IPS-15b (cell line): ENCODE data around the gene PPP5C.
"Not testable (repeated sequence)": the region's sequence is repeated elsewhere in the genome, so short reads cannot be mapped to it uniquely, and the experiment has no call there.

Experiments used
- H3K27me3 ChIP-seq: one replicate; pipeline ENCODE4 v1.6.1; 2013; ENCODE audit warnings: low read length; ENCODE audit not compliant: control insufficient read depth, insufficient read depth
- H3K36me3 ChIP-seq: one replicate; pipeline ENCODE4 v1.6.1; 2013; ENCODE audit warnings: low read length; ENCODE audit not compliant: control insufficient read depth, insufficient read depth
- H3K4me1 ChIP-seq: one replicate; pipeline ENCODE4 v1.6.1; 2013; ENCODE audit warnings: mild to moderate bottlenecking, low read length; ENCODE audit not compliant: control insufficient read depth, insufficient read depth
- H3K4me3 ChIP-seq: one replicate; pipeline ENCODE4 v1.5.1; 2013; ENCODE audit warnings: low read depth, low read length
- H3K9ac ChIP-seq: one replicate; pipeline ENCODE4 v1.6.1; 2013; ENCODE audit warnings: low read depth, mild to moderate bottlenecking, low read length
- H3K9me3 ChIP-seq: one replicate; pipeline ENCODE4 v1.6.1; 2013; ENCODE audit warnings: mild to moderate bottlenecking, low read length; ENCODE audit not compliant: control insufficient read depth, insufficient read depth

The PPP5C gene

DNA sequence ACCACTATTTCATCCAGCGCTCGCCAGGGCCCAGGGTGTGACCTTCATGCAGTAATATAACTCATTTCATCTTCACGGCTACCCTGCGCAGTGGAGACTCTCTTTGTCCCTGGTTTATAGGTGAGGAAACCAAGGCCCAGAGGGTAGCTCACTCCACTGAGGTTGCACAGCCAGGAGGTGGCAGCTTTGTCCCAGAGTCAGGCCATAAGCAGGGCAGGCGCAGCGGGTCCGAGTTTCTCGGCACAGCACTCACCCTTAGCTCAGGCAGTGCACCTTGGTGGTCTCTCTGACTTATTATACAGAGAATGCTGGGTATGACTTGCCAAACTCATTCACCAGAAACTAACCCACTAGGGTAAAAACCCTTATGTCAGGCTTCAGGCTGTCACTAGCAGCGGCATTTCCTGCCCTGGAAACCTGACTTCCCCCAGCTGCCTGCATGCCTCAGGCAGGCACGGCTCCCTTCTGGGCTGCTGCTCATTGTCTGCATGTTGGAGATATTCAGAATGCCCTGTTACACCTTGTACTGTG is 24.5 kb downstream of the PPP5C start:
- Histone ChIP-seq H3K9ac (no peak overlapping the region), H3K4me1 (peaks cover 20% of the 10 kb centered on the region), H3K9me3 (no peaks in the 10 kb centered on the region), H3K36me3 (peaks cover 15% of the 10 kb centered on the region), H3K4me3 (no peak overlapping the region), H3K27me3 (no peaks in the 10 kb centered on the region)

DNA sequence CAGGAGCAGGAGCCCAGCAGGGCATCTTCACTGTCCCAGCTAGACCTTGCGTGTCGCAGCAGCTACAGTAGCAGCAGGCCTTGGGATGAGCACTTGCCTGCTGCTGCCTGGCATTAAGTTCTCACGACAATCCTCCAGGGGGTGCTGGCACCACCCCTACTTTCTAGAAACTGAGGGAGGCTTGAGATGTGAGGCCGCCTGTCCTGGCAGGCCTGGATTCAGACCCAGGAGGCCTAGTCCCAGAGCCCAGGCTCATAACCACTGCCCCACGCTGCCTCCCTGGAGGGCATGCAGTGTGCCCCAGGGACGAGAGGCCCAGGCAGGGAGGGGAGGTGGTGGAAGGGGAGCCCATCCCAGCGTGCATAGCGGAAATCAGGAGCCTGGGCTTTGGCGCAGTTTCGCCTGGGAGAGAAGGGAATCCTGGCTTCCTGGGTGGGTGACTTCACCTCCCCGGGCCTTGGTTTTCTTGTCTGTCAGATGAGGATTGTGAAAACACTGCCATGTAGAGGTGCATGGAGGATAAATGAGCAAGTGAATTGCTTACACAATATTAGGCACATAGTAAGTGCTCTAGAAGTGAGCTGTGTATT is 26.1 kb downstream of the PPP5C start:
- Histone ChIP-seq H3K36me3 (peaks cover 30% of the 10 kb centered on the region), H3K4me1 (peaks cover 20% of the 10 kb centered on the region), H3K9ac (no peak overlapping the region), H3K27me3 (no peaks in the 10 kb centered on the region), H3K9me3 (no peaks in the 10 kb centered on the region), H3K4me3 (peak overlapping the region; percentile 22)

DNA sequence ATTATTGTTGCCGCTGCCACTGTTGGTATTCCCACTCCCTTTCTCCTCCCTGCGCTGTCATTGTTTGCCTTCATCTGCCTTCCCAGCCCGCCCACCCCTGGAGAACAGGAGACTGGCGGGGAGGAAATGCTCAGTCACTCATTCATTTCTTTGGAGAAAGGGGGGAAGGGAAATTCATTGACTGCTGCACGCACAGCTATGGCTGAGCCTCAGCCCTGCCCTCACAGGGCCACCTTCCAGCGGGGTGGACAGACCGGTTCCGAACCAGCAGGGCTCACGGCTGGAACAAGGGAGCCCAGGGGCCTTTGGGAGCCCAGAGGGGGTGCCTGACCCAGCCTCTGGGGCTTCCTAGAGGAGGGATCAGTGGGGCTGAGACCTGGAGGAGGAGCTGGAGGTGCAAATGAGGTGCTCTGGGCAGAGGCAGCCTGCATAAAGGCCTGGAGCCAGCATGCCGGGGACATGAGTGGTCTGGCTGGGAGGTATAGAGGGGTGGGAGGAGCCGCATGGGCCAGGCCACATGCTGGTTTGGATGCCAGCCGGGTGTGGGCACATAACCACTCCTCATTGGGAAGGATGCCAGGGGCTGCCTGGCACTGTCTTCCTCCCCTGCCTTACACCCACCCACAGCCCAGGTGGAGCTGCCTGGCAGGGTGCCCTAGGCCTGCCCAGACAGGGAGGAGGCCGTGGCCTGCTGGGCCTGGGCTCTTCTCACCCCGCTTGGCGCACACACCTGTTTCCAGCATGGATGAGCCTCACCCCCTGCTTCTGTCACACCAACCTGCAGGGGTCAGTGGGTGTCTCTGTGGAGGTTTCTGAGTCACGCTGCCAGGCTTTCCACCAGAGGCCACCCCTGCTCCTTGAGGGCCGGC is 26.8 kb downstream of the PPP5C start:
- no peaks in the 10 kb centered on the region for H3K9me3 ChIP-seq
- peaks cover 20% of the 10 kb centered on the region for H3K4me1 ChIP-seq
- H3K36me3 ChIP-seq, result peaks cover 30% of the 10 kb centered on the region
- no peaks in the 10 kb centered on the region for H3K27me3 ChIP-seq
- peak overlapping the region; percentile 26 for H3K4me3 ChIP-seq
- H3K9ac ChIP-seq, result peak overlapping the region; percentile 73

DNA sequence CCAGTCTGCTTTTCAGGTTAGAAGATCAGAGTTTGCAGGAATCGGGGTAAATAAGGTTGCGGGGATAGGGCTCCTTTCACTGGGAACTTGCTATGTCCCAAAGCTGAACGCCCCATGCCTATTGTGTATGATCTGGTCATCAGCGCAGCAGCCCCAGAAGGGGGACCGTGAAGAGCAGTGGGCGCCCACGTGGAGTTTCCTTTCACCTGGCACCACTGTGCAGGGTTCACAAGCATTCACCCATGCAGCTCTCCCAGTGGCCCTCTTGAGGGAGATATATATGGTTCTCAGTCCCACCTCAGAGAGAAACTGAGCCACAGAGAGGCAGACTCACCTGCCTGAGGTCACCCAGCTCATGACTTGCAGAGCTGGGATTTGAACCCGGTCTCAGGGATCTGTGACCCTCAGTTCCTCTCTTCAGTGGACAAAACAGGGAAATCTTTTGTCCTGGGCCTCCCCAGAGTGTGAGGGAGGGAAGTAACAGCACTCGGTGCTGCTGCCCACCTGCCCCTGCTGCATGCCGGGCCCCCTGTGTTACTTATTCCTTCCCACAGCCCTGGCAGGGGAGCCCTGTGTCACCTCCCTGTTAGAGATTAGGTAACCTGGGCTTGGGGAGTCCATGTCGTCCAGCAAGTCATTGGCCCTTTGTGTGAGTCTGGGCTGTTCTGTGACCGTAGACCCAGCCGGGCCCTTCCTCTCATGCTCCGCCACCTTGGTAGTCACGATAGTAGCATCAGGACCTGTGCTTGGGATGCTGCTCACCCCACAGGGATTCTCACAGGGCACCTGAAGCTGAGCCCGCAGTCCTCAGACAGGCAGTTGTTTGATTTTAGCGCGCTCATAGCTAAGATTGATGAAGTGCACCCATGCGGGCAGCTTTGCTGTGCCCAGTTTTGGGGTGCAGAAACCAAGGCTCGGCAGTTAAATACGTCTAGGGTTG is 27.9 kb downstream of the PPP5C start:
- H3K36me3 ChIP-seq, result peaks cover 30% of the 10 kb centered on the region
- peaks cover 20% of the 10 kb centered on the region for H3K4me1 ChIP-seq

DNA sequence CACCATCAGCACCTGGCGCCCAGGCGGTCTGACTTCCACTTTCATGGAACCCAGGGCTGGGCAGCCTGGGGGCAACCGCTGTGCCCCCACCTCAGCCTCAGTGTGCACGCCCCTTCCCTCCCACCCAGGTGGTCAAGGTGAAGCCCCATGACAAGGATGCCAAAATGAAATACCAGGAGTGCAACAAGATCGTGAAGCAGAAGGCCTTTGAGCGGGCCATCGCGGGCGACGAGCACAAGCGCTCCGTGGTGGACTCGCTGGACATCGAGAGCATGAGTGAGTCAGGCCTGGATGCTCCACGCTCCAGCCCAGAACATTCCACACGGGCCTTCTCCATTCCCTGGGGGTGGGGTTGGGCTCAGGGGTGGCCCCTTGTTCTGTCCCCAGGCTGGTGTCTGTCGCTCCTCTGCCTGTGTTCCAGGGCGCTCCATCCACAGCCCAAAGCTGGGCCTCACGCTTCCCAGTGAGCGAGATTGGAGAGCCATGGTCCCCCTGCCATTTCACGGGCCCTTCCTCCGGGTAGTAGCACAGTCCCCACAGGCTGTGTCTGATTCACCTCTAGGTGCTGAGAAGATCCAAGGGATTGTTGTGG is 28.7 kb downstream of the PPP5C start:
- not testable (repeated sequence) for H3K27me3 ChIP-seq, H3K4me3 ChIP-seq, H3K9me3 ChIP-seq
- peak overlapping the region; percentile 16 for H3K9ac ChIP-seq
- peaks cover 20% of the 10 kb centered on the region for H3K4me1 ChIP-seq
- peaks cover 30% of the 10 kb centered on the region for H3K36me3 ChIP-seq

More for the DNA sequence above, 27.9 kb downstream of the PPP5C start:
- H3K27me3 ChIP-seq, result no peaks in the 10 kb centered on the region
- H3K4me3 ChIP-seq, result no peak overlapping the region
- no peaks in the 10 kb centered on the region for H3K9me3 ChIP-seq
- peak overlapping the region; percentile 54 for H3K9ac ChIP-seq

DNA sequence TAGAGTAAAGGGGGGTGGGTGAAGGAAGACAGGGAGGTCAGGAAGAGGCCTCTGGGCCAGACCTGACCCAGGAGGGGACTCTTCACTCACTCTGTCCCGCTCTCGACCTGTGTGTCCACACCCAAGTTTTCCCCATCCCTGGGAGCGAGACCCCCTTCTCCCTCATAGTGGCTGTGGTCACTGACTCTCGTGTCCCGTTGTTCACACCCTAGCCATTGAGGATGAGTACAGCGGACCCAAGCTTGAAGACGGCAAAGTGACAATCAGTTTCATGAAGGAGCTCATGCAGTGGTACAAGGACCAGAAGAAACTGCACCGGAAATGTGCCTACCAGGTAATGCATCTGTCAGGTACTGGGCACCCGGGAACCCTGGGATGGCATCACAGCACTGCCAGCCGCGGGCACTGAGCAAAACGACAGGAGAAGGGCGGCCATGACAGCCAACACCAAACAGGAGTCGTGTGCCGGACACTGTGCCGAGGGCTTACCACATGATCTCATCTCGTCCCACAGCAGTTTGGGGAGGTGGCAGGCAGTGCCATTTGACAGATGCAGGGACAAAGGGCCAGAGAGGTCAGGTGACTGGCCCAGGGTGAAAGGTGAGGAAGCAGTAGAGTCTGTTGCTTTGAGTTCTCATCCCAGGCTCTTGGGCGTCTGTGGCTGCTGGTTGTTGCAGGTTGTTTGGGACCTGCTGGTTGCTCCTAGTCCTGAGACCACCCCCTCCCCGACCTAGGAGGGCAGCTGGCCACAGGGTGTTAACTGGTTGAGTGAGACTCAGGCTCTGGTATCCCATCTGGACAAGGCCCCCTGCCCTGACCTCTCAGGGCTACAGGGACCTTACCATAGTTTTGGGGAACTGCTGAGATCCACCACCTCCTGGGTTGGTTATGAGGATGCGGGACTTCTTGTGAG is 29.6 kb downstream of the PPP5C start:
- H3K36me3 ChIP-seq, result peaks cover 28% of the 10 kb centered on the region
- H3K27me3 ChIP-seq, result no peaks in the 10 kb centered on the region
- H3K4me3 ChIP-seq, result no peak overlapping the region
- no peak overlapping the region for H3K9ac ChIP-seq
- H3K4me1 ChIP-seq, result peaks cover 19% of the 10 kb centered on the region
- no peaks in the 10 kb centered on the region for H3K9me3 ChIP-seq

DNA sequence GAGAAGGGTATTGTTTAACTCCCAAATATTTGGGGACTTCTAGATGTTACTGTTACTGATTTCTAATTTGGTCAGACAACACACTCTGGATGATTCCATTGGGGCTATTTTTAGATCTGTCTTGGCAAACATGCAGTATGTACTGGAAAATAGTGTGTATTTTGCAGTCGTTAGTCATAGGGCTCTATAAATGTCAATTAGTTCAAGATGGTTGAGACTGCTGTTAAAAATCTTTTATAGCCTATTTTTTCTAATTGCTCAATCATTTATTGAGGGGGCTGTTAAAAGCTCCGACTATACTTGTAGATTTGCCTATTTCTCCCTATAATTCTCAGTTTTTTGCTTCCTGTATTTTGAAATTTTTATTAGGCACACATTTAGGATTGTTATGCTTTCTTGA is 31.4 kb downstream of the PPP5C start:
- H3K36me3 ChIP-seq, result peaks cover 32% of the 10 kb centered on the region
- H3K9ac ChIP-seq, result no peak overlapping the region
- no peaks in the 10 kb centered on the region for H3K27me3 ChIP-seq

DNA sequence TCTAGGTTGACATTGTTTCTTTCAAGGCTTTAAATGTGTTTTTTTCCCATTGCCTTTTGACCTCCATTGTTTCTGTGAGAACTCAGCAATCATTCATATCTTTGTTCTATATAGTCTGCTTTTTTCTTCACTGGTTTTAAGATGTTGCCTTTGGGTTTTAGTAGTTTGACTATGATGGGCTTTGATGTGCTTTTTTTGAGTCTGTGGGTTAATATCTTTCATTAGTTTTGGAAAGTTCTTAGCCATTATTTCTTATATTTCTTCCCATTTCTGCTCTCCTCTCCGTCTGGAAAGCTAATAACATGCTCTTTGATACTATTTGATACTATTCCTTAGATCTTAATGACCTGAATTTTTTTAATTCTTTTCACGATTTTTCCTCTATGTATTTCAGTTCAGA is 33.8 kb downstream of the PPP5C start:
- no peaks in the 10 kb centered on the region for H3K4me1 ChIP-seq
- peaks cover 45% of the 10 kb centered on the region for H3K36me3 ChIP-seq
- H3K4me3 ChIP-seq, result no peak overlapping the region
- no peaks in the 10 kb centered on the region for H3K9me3 ChIP-seq
- no peak overlapping the region for H3K9ac ChIP-seq
- no peaks in the 10 kb centered on the region for H3K27me3 ChIP-seq

More for the DNA sequence above, 31.4 kb downstream of the PPP5C start:
- H3K4me3 ChIP-seq, result no peak overlapping the region
- peaks cover 9% of the 10 kb centered on the region for H3K4me1 ChIP-seq
- H3K9me3 ChIP-seq, result no peaks in the 10 kb centered on the region

DNA sequence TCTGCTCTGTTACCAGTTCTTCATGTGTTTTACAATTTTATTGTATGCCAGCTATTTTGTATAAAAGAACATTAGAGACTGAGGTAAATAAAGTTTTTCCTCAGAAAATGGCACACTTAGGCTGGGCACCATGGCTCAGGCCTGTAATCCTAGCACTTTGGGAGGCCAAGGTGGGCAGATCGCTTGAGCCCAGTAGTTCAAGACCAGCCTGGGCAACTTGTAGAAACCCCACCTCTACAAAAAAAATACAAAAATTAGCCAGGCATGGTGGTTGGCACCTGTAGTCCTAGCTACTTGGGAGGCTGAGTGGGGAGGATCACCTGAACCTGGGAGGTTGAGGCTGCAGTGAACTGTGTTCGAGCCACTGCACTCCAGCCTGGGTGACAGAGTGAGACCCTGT is 34.5 kb downstream of the PPP5C start:
- peaks cover 40% of the 10 kb centered on the region for H3K36me3 ChIP-seq
- H3K4me3 ChIP-seq, result no peak overlapping the region

DNA sequence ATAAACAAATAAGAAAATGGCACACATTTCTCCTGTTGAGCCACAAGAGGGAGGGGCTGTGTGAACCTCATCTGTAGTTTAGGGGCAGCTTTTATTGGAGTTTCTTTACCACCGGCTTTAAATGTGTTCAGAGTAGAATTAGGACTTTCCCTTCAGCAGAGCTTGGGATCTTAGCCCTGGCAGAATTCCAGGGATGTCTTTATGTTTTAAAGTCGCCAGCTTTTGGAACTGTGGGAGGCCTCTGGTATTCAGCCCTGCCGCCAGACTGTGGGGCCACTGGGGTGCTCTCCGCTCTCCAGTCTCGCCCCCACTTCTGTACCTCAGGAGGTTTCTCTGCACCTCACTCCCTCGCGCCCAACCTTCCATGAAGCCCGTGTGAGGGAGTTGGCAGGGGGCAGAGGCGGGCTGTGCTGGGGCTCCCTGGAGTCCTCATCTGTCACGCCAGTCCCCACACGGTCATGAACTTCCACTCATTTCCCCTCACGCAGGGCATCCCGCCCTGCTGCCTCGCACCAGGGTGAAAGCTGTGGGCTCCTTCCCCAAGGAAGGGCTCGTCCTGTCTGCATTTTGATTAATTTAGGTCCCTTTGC is 35.0 kb downstream of the PPP5C start:
- Histone ChIP-seq H3K9ac (no peak overlapping the region), H3K9me3 (no peaks in the 10 kb centered on the region), H3K4me3 (no peak overlapping the region), H3K36me3 (peaks cover 38% of the 10 kb centered on the region), H3K4me1 (no peaks in the 10 kb centered on the region), H3K27me3 (no peaks in the 10 kb centered on the region)

More for the DNA sequence above, 34.5 kb downstream of the PPP5C start:
- H3K9me3 ChIP-seq, result no peaks in the 10 kb centered on the region
- H3K27me3 ChIP-seq, result no peaks in the 10 kb centered on the region
- no peak overlapping the region for H3K9ac ChIP-seq
- no peaks in the 10 kb centered on the region for H3K4me1 ChIP-seq
